Airway epithelial cell (primary cell): Measurements from ENCODE around the gene MEMO1. TPM values are rescaled to one million over a fixed set of nuclear protein-coding genes. Genes with fewer than 3 reads are reported as not detected.

Source experiments
- total RNA-seq: library from RNA; depleted of rRNA; stranded (reverse); fragments of >200 nt; gene quantifications from 2 replicates; pipeline ENCODE4 v1.2.3, GENCODE V29; 2015

The MEMO1 gene
- 50.4 and 62.1 TPM in 2 replicates for total RNA-seq

DNA sequence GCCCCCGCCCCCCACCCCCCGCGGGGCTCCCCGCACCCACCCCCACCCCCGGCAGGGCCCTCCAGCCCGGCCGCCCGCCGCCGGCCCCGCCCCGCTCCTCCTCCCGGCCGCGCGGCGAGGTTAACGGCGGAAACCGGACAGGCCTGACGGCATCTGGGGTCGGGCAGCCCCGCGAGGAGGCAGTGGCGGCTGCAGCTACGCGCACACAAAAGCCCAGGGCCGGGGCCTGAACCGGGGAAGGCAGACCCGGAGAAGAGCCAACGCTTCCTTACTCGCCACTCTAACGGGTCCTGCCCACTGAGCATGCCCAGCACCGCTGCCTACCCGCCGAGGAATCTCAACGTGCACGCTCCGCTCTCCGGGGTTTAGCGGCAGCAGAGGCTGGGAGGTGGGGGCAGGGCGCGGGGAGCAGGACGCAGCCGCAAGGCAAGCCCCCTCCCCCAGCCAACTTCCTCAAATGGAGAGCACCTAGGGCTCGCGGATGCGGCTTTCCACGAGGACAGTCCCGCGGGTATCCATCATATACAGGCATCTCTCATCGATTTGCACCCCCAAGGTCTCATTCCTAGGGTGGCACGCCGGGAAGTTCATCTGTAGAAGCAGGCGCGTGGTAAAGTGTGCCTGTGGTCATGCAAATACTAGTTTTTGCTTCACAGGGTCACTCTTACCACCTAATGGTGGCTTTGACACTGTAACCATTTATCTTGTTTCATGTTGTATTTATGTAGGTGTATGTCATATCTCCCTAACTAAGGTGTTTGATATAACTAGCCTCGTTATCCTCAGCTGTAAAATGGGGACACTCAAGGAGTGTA is at the start of gene MEMO1:
Gene MEMO1, minus strand, starts transcription at position 339 of the 815 bp plus-strand sequence. CDS start 761 bp downstream, outside the sequence.

DNA sequence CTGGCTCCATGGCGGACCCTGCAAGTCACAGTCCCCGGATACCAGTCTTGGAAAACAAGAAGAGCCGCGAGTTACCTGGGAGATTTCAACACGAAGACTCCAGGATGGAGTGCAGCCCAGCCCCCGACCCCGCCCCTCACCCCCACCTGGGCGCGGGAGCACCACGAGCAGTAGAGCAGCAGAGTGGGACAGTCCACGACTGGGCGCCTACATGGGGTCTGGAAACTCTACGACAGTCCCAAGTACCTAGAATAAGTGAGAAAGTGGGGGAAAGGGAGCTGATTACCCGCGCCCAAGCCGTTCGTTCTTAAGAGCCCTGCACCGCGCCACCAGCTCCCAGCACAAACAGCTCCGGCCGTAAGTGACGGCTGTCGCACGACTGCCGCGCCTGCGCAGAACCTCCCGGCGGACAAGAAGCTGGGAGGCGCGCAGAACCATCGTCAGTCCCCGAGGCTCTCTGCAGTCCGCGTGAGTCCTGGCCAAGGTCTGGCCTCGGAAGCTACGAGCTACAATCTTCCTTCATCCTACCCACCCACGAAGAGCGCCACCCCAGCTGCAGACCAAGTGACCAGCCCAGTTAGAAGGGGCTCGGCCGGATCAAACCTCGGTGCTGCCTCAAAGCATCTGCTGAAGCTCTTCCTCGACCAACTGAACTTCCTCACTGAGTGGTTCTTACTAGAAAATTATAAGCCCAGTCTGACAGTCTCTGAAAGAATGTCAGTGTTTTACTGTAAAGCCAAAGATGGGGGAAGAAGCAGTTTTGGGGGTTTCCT is 28.8 kb upstream of the MEMO1 start, which contains the start of gene DPY30:
Gene DPY30, minus strand, starts transcription at position 359 of the 773 bp plus-strand sequence. Its CDS starts 349 bp downstream, at position 10.

Other genes with a start within 250 kb of the MEMO1 start
- 97.3 and 97.8 TPM in 2 replicates for gene DPY30, start 28.8 kb upstream of the MEMO1 start, total RNA-seq
- gene SPAST, start 52.5 kb upstream of the MEMO1 start, total RNA-seq = 12.6 and 15.9 TPM in 2 replicates
- gene SLC30A6, start 154.9 kb upstream of the MEMO1 start, total RNA-seq = 13.5 and 18.1 TPM in 2 replicates